GM18517 (cell line): Measurements from ENCODE around the gene PSG1.
"Not testable (repeated sequence)": the region's sequence is repeated elsewhere in the genome, so short reads cannot be mapped to it uniquely, and the experiment has no call there.

Source experiments
- ATAC-seq: cut with Tn5 transposase; IDR thresholded peaks from one replicate; pipeline ENCODE4 v1.9.1; 2021; ENCODE audit warnings: mild to moderate bottlenecking, moderate library complexity; ENCODE audit not compliant: unreplicated experiment

Gene PSG1

GRCh38 chr19:42831221-42832019 lies 48.1 kb downstream of the PSG1 start:
- no peak for ATAC-seq

- ATAC-seq: not testable (repeated sequence)
Measured at GRCh38 chr19:42821306-42821977, 58.1 kb downstream of the PSG1 start.

DNA sequence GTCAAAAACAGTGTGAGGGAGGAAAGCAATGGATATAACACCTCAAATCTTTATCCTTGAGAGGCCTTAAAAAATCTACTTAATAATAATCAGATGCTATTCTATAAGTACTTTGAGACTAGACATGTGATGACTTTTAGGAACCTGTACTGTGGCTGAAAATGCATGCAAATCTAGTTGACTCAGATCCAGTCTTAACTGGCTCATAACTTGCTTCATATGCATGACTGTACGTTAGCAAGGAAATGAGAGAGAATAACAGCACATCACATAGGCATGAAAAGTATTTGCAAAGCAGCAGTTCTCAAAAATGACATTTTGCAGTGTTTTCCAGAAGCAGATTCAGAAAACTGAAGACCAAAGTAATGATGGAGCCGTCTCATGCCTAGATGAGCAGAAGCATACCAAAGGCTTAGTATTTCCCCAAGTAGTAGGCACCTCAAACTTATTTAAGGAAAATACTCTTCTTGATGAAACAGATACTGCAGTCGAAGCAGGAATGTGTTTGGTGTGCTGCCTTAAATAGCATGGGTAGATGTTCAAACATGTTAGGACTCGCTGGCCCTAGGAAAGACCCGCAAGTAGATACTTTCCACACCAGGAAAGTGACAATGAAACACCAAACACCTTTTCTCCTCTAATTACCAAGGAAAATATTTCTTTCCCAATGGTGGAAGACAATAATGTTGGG lies 59.4 kb downstream of the PSG1 start:
- ATAC-seq: not testable (repeated sequence)

DNA sequence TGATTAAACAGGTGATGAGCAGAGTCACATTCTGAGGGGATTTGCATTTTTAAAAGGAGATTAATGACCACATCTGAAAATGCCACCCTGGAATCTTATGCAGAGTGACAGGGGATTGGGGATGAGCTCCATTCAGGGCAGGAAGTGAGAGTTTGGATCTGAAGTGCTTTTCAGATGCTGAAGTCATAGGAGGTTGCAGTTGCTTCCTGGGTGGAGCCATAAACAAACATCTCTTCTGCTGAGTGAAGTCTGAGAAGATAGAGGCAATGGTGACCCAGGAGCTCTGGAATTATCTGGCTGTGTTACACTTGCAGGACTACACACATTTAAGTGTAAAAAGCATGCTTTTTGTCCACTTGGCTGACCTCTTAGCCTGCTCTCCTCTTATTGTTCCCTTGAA lies 62.6 kb downstream of the PSG1 start:
- no peak for ATAC-seq
